LoVo (cell line): ENCODE results near the gene MAP2K3.
"Not testable (repeated sequence)": the region's sequence is repeated elsewhere in the genome, so short reads cannot be mapped to it uniquely, and the experiment has no call there.

Experiments
- DNase-seq: peaks from one replicate; pipeline ENCODE4 v3.0.0-alpha.2; 2016; ENCODE audit warnings: low spot score

The MAP2K3 gene

DNA sequence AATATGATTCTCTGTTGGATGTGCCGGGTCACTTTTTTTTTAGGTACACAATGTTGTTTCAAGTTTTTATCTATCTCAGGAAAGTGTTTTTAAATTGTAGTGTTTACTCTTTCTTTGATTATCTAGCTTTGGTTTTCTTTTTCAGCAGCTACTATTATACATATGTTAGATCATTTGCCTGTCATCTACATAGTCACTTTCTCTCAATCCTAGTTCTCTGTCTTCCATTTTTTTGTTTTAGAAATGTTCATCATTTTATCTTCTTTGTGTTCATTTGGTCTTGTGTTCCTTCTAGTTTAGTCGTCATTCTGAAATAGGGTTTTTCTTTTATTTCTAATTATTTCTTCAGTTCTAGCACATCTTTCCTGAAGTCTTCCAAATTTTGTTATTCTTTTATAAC, 44.3 kb downstream of the MAP2K3 start:
- DNase-seq, result not testable (repeated sequence)

GRCh38 chr17:21330436-21331160, 46.1 kb downstream of the MAP2K3 start:
- no peak for DNase-seq

DNA sequence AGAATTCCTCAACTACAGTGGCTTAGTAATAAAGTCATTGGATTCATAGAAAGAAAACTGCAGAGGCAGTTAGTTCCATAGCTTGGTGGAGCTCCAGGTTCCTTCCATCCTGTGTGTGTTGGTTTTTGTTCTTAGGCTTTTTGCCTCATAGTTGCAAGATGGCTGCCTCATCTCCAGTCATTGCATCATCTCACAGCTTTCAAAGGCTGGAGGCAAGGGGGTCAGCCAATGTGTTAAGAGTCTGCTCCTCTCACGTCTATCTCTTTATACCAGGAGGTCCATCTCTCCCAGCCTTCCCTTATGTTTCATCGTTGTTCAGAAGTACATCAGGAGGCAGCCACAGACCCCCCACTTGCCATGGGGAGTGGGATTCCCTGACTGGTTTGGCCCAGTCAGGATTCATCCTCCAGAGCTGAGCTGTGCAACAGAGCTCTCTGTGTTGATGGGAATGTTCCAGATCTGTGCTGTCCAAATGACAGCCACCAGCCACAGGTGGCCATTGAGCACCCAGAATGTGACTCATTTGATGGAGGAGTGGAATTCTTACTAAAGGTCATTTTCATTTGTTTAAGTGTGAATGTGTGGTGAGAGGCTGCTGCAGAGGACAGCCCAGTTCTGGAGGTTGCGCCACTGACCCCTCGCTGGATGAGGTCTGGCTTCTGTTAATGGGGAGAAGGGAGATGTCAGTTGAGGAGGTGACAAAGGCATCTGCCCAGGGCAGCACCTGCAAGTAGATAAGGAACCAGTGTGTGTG, 52.2 kb downstream of the MAP2K3 start:
- DNase-seq, result not testable (repeated sequence)

GRCh38 chr17:21337981-21338625, 53.6 kb downstream of the MAP2K3 start:
- not testable (repeated sequence) for DNase-seq

- DNase-seq, result no peak
These were observed 54.5 kb downstream of the MAP2K3 start for GRCh38 chr17:21339011-21339410.

DNA sequence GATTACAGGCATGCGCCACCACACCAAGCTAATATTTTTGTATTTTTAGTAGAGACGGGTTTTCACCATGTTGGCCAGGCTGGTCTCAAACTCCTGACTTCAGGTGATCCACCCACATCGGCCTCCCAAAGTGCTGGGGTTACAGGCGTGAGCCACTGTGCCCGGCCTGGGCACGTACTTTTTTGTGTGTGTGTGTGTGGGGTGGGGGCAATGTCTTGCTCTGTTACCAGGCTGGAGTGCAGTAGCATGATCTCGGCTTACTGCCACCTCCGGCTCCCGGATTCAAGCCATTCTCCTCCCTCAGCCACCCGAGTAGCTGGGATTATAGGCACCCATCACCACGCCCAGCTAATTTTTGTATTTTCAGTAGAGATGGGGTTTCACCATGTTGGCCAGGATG, 55.1 kb downstream of the MAP2K3 start:
- not testable (repeated sequence) for DNase-seq

DNA sequence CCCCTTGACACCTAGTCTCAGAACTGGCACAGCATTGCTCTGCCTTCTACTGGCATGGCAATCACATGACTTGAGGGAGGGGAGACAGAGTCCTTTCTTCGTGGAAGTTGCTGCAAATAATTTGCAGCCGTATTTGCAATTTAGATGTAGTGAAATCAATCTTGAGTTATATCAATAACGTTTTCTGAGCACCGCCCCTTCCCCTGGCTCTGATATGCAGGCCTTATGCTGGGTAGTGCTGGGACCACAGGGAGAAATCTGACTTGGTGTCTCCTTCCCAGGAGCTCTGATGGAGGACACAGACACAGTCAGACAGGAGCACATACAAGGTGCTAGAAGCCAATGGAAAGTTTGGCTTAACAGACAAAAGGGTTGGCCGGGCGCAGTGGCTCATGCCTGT, 55.9 kb downstream of the MAP2K3 start:
- not testable (repeated sequence) for DNase-seq

- not testable (repeated sequence) for DNase-seq
These were observed 56.8 kb downstream of the MAP2K3 start for GRCh38 chr17:21341279-21341678.

- DNase-seq, result not testable (repeated sequence)
These were observed 57.5 kb downstream of the MAP2K3 start for GRCh38 chr17:21341925-21342540.

DNA sequence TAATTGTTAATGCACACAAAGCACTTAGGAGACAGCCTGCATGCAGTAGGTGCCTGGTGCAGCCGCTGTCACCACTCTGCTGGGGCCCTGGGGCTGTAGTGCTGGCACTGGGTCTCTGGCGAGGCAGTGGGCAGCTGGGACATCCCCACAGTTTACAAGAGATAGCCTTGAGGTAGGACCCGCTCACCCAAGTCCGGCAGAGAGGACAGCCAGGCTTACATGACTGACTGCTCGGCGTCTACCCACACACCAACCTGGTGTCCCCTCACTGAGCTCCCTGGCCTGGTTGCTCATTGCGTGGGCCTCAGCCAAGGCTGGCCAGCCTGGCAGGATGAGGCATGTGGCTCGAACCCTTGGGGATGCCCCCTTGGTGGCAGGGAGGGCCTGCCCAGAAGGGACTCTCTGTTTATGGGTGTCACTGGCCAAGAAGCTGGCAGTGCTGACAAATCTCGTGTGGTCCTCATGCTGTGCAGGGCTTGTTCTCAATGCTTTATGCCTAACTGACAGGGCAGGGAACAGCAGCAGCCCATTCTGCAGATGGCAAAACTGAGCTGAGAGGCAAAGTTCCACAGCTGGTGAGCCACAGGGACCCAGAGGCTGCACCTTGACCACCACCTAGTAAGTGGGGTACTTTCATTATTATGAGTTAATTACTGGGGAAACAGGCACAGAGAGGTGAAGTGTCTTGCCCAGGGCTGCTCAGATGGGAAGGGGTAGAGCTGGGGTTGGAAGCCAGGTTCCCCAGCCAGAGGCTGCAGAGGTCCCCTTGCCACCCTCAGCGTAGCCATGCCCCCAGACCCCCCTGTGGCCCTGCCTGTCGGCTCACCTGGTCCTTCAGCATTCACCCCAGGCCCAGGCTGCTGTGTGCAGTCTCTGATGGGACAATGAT, 58.8 kb downstream of the MAP2K3 start:
- not testable (repeated sequence) for DNase-seq

DNA sequence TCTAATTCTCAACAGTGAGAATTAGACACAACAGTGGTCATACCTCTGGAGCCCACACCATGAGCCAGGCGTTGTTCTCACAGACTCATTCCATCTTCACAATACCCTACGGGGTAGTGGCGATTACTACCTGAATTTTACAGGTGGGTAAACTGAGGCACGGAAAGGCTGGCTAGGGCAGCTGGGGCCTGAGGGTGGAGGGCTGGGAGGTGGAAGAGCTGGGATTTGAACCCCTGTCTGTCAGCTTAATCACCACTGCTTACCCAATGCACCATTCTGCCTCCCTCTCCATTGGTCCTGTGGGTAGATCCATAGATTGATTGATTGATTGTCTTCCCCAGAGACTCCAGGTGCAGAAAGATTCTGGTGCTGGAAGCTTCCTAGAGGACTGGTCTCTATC, 60.3 kb downstream of the MAP2K3 start:
- DNase-seq, result not testable (repeated sequence)

DNA sequence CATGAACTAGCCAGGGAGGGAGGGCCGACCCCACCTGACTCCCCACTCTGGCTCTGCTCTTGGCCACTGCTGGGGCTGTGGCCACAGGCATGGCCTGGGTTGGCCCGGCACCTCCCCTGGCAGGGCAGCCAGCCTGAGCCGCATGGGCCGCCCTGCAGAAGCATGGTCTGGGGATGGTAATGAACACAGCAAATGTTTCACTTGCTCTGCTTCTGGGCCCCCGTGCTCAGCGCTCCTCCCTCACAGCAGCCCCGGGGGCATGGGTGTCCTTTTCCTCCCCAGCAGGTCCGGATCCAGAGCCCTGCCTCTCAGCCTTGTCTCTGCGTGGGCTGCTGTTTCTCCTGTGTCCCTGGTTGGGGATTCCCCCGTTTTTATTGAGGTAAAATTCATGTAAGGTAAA, 60.7 kb downstream of the MAP2K3 start:
- DNase-seq, result no peak

DNA sequence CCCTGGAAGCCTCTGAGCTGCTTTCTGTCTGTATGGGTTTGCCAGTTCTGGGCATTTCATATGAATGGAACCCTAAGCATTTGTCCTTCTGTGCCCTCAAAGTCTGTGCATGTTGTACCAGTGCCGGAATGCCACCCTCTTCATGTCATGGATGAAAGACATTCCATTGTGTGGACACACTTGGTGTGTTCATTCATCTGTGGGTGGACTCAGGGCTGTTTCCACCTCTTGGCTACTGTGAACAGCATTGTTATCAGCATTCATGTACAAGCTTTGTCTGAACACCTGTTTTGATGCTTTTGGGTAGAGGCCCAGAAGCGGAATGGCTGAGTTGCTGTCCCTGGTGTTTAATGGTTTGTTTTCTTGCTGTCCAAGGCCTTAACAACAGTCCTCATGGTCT, 61.6 kb downstream of the MAP2K3 start:
- not testable (repeated sequence) for DNase-seq

DNA sequence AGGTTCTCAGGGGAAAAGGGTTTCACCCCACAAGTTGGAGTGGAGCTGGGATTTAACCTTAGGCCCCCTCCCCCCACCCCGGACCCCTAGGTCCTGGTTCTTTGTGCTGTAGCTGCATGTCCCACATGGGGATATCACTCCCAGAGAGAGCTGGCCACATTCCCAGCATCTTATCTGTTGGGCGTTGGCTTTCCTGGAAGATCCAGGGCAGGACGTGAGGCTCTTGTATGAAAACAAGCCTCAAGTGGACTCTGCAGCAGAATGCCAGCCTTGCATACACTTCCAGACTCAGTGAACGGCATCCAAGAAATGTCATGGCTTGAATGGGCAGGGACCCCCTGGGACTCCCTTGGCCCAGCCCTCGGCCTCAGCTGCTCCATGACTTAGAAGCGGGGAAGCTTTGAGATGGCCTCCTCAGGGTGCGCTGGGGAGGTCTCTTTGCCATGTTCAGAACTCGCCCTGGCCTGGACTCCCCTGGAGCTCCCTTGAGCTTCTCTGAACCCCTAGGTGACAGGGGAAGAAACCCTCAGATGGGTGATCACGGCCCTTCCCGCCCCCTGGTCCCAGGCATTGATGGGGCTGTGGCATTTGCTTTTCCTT, 62.2 kb downstream of the MAP2K3 start:
- DNase-seq, result not testable (repeated sequence)

- DNase-seq, result not testable (repeated sequence)
These were observed 63.1 kb downstream of the MAP2K3 start for GRCh38 chr17:21347660-21348059.

- DNase-seq, result not testable (repeated sequence)
These were observed 63.8 kb downstream of the MAP2K3 start for GRCh38 chr17:21348081-21348925.

- not testable (repeated sequence) for DNase-seq
These were observed 64.4 kb downstream of the MAP2K3 start for GRCh38 chr17:21348926-21349261.

DNA sequence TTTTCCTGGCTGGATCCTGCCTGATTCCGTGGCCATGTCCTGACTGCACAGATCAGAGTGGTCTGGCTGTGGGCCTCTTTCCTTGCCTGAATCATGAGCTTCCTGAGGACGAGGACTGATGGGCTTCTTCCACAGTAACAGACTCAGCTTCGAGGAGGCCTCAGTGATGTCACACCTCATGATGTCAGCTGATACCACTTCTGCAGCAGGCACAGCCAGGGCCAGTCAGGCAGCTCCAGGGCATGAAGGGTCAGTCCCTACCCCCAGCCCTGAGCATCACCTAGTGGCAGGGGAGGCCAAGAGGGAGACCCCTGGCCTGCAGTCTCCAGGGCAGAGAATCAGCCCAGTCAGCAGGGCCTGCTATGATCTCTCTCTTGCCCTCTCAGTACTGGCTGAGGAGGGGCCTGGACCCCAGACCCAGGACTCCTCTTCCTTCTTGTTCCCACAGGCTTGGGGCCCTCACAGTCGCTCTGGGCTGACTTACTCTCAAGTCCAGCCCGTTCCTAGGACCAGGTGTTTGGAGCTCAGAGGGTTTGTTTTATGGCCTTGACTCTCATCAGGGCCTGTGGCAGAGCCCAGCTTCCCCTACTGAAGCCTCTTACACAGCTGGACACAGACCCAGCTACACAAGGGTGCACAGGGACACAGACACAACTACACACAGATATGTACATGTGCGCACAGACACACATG, 65.0 kb downstream of the MAP2K3 start:
- not testable (repeated sequence) for DNase-seq

DNA sequence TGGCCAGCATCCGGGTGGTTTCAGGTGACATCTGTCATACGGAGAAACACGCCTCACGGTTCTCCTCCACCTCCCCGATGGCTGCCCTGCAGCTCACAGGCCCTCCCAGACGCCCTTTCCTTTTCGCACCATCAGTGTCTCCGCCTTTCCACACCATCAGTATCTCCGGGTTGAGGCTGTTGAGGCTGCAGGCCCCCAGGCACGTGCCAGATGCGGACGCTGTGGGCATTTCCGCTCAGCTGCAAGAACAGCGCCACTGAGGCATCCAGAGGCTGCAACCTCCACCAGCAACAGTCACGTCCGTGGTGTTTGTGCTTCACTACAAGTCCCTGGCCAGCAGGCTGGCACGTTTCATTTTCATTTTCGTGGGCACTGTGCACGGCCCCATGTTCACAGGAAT, 66.0 kb downstream of the MAP2K3 start:
- DNase-seq, result not testable (repeated sequence)
